NCI-H2196 treated with DMSO at 0.1 percent for 48 hours (cell line): ENCODE measurements around the gene GPR45.
"Not testable (repeated sequence)": the region's sequence is repeated elsewhere in the genome, so short reads cannot be mapped to it uniquely, and the experiment has no call there.

Experiments
- DNase-seq: peaks from one replicate; lab custom pipeline; 2025; ENCODE audit not compliant: unreplicated experiment; lab: John Stamatoyannopoulos, UW

GPR45 gene

DNA sequence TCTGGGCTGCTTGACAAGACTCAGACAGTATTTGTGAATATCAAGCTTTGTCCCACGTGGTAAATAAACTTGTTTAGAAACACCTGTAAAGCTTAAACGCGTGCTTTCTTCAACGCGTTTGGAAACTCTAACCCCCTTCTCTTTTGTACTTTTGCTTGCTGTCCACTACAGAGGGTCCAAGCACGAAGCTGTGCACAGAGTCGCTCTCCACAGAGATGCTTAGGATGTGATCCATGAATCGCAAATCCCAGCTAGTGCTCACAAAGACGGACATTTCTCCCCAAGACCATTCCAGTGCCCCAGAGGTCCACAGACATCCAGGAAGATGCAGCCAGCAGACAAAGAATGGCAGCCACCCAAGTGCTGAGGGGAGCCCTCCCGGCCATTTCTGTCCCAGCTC is at the start of gene GPR45:
GPR45 (plus strand) TSS at position 301 of the 400 bp plus-strand sequence. CDS start 116 bp downstream, outside the sequence.
- DNase-seq, result no peak

- DNase-seq, result no peak
These were observed 47.4 kb upstream of the GPR45 start for GRCh38 chr2:105194022-105194675.

DNA sequence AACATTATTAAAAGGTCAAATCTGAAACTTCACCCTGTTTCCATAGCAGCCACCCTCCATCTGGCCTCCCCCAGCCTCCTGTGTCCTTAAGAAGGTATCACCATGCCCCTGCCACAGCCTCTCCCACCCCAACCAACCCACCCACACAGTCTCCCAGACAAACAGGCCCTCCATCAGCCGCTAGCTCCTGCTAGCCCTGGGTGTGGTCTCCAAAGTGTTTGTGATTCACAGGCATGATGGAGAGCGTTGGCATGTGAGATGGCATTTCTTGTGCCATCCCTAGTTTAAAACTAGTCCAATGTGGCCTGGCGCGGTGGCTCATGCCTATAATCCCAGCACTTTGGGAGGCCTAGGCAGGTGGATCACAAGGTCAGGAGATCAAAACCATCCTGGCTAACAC is 44.9 kb upstream of the GPR45 start:
- no peak for DNase-seq

- DNase-seq, result no peak
These were observed 25.9 kb upstream of the GPR45 start for GRCh38 chr2:105215586-105216192.

GRCh38 chr2:105220604-105221003 is 20.9 kb upstream of the GPR45 start:
- DNase-seq, result no peak

DNA sequence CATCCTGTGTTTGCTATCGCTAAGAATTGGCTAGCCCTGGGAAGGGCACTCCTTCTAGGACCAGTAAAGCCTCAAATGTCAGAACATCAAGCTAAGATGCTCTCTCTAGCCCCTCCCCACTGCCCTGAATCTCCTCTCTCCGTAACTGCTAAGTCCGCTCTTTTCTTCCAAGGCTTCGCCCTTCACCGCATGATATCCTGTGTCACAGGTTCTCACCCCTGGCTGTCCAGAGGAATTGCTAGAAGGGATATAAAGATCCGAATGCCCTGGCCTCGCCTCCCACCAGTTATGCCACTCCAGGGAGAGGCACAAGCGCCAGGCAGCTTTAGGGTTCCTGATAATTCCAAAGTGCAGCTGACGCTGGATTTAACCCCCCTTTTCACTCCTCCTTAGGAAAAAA is 17.1 kb upstream of the GPR45 start:
- no peak for DNase-seq

GRCh38 chr2:105231232-105231619 is 10.3 kb upstream of the GPR45 start:
- DNase-seq, result no peak

DNA sequence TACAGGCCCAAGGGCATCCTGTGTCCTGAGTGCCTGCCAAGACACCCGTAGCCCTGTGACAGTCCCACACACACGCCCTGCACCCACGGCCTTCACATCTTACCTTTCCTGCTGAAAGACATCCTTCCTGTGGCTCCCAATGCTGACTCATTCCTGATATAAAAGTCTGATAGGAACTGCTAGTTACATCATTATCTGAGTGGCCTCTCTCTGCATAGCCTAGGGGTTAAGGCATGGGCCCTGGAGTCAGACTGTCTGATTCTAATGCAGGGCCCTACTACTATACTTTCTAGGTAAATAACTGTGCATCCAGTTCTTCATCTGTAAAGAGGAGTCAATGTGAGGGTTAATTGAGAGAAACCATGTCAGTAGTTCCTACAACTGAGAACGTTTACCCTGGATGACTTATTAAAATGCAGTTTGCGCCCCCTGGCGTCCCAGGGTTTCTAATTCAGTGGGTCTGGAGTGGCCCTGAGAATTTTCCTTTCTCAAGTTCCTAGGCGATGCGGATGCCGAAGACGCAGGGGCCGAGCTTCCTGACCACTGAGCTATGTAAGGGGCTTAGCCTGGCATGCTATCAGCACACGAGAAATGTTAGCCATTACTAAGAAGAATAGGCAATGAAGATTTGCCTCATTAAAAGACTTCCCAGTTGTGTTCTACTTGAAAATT is 6.0 kb upstream of the GPR45 start:
- peak; percentile 4 for DNase-seq

GRCh38 chr2:105236060-105236424 is 5.5 kb upstream of the GPR45 start:
- no peak for DNase-seq

- DNase-seq, result no peak
These were observed 4.3 kb upstream of the GPR45 start for GRCh38 chr2:105237045-105237765.

DNA sequence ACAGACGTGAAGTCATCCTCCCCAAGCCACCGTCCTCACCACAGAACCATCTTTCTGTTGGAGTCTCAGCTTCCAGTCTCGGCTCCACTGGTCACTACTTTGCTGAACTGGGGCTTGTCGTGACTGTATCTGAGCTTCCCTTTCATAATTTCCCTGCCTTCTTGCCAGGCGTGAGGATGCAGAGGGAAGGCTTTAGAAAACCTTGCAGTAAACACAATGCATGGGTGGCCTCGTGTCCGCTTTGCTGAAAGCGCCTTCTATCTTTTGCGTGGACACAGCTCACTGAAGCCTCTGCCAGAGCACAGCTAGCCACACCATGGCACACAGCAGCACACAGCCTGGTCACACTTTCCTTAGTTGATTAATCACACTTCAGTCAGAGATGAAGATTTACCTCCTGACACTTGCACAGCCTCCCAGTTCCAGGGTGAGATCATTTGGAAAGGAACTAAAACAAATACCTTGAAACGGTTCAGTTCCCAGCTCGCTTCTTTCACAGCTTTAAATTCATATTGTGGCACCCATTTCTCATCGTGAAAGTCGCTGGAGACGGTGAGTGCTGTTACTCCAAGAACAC is 2.8 kb upstream of the GPR45 start:
- no peak for DNase-seq

DNA sequence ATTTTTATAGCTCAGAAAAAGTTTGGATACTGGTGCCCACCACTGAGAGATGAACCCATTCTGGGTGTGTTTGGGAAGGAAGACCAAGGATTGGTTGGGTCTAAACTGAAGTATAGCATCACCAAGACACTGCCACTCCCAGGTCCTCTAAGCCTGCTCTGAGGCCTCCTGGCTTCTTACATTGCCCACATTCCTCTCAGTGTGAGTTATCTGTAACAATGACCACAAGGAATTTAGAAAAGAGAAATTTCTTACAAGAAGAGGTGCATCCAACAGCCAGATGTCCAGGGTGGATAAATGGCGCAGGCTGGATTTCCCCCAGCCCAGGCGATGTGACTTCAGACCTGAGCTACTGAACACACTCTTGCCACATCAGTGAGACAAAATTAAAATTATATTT is 1.6 kb upstream of the GPR45 start:
- no peak for DNase-seq

- DNase-seq, result no peak
These were observed 897 bp downstream of the GPR45 start for GRCh38 chr2:105242286-105242993.

DNA sequence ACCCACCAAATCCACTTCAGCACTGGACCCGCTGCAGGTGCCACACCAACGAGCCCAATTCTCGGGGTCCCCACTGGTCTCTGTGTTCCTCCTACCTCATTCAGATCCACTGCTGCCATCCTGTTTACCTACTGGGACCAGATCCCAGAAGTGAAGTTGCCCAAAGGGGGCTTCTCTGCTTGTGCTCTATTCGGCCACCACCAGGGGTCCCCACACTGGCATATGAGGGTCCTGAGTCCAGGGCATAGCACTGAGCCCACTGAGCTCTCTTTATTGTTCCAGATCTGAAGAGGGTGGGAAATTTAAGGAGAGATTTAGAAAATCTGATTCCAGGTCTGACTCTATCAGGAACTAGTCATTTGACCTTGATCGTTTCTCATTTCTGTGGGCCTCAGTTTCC is 2.4 kb downstream of the GPR45 start:
- no peak for DNase-seq

- DNase-seq, result no peak
These were observed 2.9 kb downstream of the GPR45 start for GRCh38 chr2:105244451-105244850.

DNA sequence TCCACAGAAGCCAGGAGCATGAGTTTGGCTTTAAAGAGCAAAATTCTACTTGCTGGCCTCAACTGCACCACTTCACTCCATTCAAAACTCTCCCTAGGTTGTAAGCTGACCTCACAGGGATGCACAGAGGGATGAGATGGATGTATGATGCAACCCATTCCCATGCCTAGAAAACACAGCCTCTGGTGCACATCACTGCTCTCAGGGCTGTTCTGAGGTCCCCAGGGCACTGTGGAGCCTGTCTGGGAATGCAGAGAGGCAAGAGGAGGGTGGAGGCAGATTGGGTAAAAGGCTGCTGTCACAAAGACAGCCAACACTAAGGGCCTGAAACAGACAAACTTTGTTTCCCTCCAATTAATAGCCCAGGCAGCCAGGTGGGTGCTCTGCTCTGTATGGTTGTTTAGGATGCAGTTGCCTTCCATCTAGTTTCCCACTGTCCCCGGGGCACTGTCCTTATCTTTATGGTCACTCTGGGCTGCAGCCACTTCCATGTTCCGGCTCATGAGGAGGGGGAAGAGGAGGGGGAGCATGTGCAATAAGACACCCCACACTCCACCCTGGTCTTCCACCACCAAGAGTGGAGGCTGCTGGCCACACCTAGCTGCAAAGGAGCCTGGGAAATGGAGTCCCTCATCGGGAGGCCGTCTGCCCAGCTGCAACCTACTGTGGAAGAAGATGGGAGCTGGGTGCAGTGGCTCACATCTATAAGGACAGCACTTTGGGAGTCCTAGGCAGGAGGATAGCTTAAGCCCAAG is 7.0 kb downstream of the GPR45 start:
- no peak for DNase-seq

DNA sequence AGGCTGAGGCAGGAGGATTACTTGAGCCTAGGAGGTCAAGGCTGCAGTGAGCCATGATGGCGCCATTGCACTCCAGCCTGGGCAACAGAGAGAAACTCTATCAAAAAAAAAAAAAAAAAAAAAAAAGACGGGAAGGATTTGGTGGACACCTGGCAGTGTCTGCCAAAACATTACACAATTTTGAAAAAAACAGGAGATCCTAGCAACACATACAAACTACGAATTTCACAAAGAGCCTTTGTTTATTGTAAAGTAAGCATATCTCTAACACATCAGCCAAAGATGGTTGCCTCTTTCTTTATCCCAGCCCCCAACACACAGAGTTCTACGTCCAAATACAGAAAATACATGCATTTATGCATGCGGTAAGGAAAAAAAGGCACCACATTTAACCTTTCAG is 7.6 kb downstream of the GPR45 start:
- DNase-seq, result no peak

GRCh38 chr2:105249891-105250290 is 8.3 kb downstream of the GPR45 start:
- DNase-seq, result no peak

DNA sequence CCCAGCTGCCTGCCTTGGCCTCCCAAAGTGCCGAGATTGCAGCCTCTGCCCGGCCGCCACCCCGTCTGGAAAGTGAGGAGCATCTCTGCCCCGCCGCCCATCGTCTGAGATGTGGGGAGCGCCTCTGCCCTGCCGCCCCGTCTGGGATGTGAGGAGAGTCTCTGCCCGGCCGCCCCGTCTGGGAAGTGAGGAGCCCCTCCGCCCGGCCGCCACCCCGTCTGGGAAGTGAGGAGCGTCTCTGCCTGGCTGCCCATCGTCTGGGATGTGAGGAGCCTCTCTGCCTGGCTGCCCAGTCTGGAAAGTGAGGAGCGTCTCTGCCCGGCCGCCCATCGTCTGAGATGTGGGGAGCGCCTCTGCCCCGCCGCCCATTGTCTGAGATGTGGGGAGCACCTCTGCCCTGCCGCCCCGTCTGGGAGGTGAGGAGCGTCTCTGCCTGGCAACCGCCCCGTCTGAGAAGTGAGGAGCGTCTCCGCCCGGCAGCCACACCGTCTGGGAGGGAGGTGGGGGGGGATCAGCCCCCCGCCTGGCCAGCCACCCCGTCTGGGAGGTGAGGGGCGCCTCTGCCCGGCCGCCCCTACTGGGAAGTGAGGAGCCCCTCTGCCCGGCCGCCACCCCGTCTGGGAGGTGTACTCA is 9.6 kb downstream of the GPR45 start:
- not testable (repeated sequence) for DNase-seq

GRCh38 chr2:105252271-105252670 is 10.7 kb downstream of the GPR45 start:
- DNase-seq, result no peak
